OCI-LY7 (cell line): ENCODE results near the gene BCL10. TPM values are rescaled to one million over a fixed set of nuclear protein-coding genes. Genes with fewer than 3 reads are reported as not detected.
"Not testable (repeated sequence)": the region's sequence is repeated elsewhere in the genome, so short reads cannot be mapped to it uniquely, and the experiment has no call there.

ENCODE experiments used
- BruUV-seq: library from RNA; stranded (reverse); fragments of 400-500 nt; replicated peaks from 2 replicates; lab custom pipeline; 2021; lab: Mats Ljungman, UMichigan
- CTCF ChIA-PET: fragments of 300-600 bp; sonication (Branson Sonifier 250); formaldehyde crosslinking; loops from one replicate; lab custom pipeline; 2022; ENCODE audit warnings: antibody characterized with exemption; ENCODE audit not compliant: unreplicated experiment; lab: Charles Lee
- POLR2A ChIA-PET: fragments of 300-600 bp; sonication (Branson Sonifier 250); formaldehyde crosslinking; loops from one replicate; lab custom pipeline; 2022; ENCODE audit warnings: antibody characterized with exemption; lab: Charles Lee
- DNase-seq: peaks from one replicate; pipeline ENCODE4 v3.0.0-alpha.2; 2015; ENCODE audit warnings: low spot score
- H2AFZ ChIP-seq: fragments of 200-600 bp; sonication (generic), shearing (Covaris generic); 2 replicates; pipeline ENCODE4 v1.6.1; 2014; ENCODE audit warnings: mild to moderate bottlenecking, antibody characterized with exemption, low read length, moderate library complexity
- H3K27ac ChIP-seq: fragments of 200-600 bp; sonication (generic); 2 replicates; pipeline ENCODE4 v1.5.1; 2014; ENCODE audit warnings: mixed run types, low read depth, mild to moderate bottlenecking, moderate library complexity, low read length, inconsistent platforms; ENCODE audit not compliant: poor library complexity, severe bottlenecking
- H3K36me3 ChIP-seq: fragments of 200-600 bp; sonication (generic); 2 replicates; pipeline ENCODE4 v1.6.1; 2014; ENCODE audit warnings: mild to moderate bottlenecking, antibody characterized with exemption, low read length, moderate library complexity, mixed read lengths; ENCODE audit not compliant: insufficient read depth
- H3K4me1 ChIP-seq: fragments of 200-600 bp; sonication (generic); 2 replicates; pipeline ENCODE4 v1.5.1; 2014; ENCODE audit warnings: mild to moderate bottlenecking, low read length; ENCODE audit not compliant: insufficient read depth, poor library complexity, severe bottlenecking
- H3K4me2 ChIP-seq: fragments of 200-600 bp; sonication (generic); 2 replicates; pipeline ENCODE4 v1.6.1; 2014; ENCODE audit warnings: mild to moderate bottlenecking, low read length
- H3K4me3 ChIP-seq: fragments of 200-600 bp; sonication (generic); 2 replicates; pipeline ENCODE4 v1.5.1; 2014; ENCODE audit warnings: mild to moderate bottlenecking, low read depth, low read length; ENCODE audit not compliant: poor library complexity, severe bottlenecking
- H3K79me2 ChIP-seq: fragments of 200-600 bp; sonication (generic); 2 replicates; pipeline ENCODE4 v1.6.1; 2016; ENCODE audit warnings: low read depth, mild to moderate bottlenecking, low read length, moderate library complexity, mixed read lengths; ENCODE audit not compliant: insufficient read depth
- H3K9me2 ChIP-seq: fragments of 200-600 bp; sonication (generic); 2 replicates; pipeline ENCODE4 v1.6.1; 2016; ENCODE audit warnings: mild to moderate bottlenecking, low read length, mixed read lengths; ENCODE audit not compliant: insufficient read depth
- H3K9me3 ChIP-seq: fragments of 200-600 bp; sonication (generic); 2 replicates; pipeline ENCODE4 v1.6.1; 2014; ENCODE audit warnings: mild to moderate bottlenecking, mixed run types, low read length, mixed read lengths
- H4K20me1 ChIP-seq: fragments of 200-600 bp; sonication (generic); 2 replicates; pipeline ENCODE4 v1.6.1; 2014; ENCODE audit warnings: mild to moderate bottlenecking, antibody characterized with exemption, low read length, moderate library complexity, mixed read lengths; ENCODE audit not compliant: insufficient read depth
- CTCF ChIP-seq: fragments of 200-600 bp; sonication (generic); conservative IDR thresholded peaks from 2 replicates; pipeline ENCODE4 v1.5.1; 2014; ENCODE audit warnings: mild to moderate bottlenecking, antibody characterized with exemption, low read length, moderate library complexity, mixed read lengths
- EZH2phosphoT487 ChIP-seq: fragments of 200-600 bp; sonication (generic); IDR thresholded peaks from 2 replicates; pipeline ENCODE4 v1.6.1; 2018; ENCODE audit warnings: low read depth, borderline replicate concordance, mild to moderate bottlenecking, mixed run types, antibody characterized with exemption, low read length, moderate library complexity, mixed read lengths
- intact Hi-C: fragments of 100-400 bp; cut with micrococcal nuclease; formaldehyde crosslinking; loops from one replicate; pipeline ENCODE4 v1.10.0; 2022; ENCODE audit not compliant: unreplicated experiment
- total RNA-seq, 2 experiments: library from RNA; depleted of rRNA in 1 of 2; stranded (reverse); fragments of >200 nt in 1 of 2; shearing (Covaris generic) in 1 of 2; gene quantifications; 2 replicates each; pipeline ENCODE4 v1.2.3, GENCODE V29; 2014 to 2022

BCL10 gene
- total RNA-seq, 2 experiments from 2014 or later, result 17.4 to 29.0 TPM

- H3K9me3 ChIP-seq, result peaks cover 6% of the 10 kb centered on the region; the same call in 1 of the 2 replicates
- H3K36me3 ChIP-seq, result peaks cover 68% of the 10 kb centered on the region
- BruUV-seq, result no TSS peak
- H4K20me1 ChIP-seq, result peaks cover 21% of the 10 kb centered on the region; the same call in 1 of the 2 replicates
- TF ChIP-seq CTCF, result 0 out of 2 replicates have a peak, but pooled peaks have one; percentile 23
- TF ChIP-seq EZH2phosphoT487, result no peak
- H3K9me2 ChIP-seq, result no peaks in the 10 kb centered on the region
- peak overlapping the region; percentile 83 for H3K4me2 ChIP-seq
- H2AFZ ChIP-seq, result no peak overlapping the region
- H3K4me3 ChIP-seq, result peak overlapping the region; percentile 98
- intact Hi-C loops, result loop anchor here (2.0 to 5.0 kb wide), 3 partner anchors 16 to 314 kb away; partner anchors contain the start of gene MCOLN2
- ChIA-PET POLR2A (interaction anchor here (0.6 to 2.9 kb wide), 17 partner anchors 8 to 1563 kb away, joined by 3 to 34 read pairs (median 3); partner anchors contain the start of genes BCL10 and PRKACB), CTCF (interaction anchor here (0.6 to 2.1 kb wide), 8 partner anchors 14 to 402 kb away, joined by 3 to 16 read pairs (median 4); partner anchors contain the start of gene BCL10)
- H3K79me2 ChIP-seq, result peaks cover 27% of the 10 kb centered on the region
- DNase-seq, result peak; percentile 40
- H3K4me1 ChIP-seq, result peaks cover 19% of the 10 kb centered on the region
- H3K27ac ChIP-seq, result no peak overlapping the region
Observed at GRCh38 chr1:85258536-85259117, 17.8 kb downstream of the BCL10 start.

GRCh38 chr1:85249042-85249441 lies 27.4 kb downstream of the BCL10 start:
- CTCF ChIA-PET, H3K4me3 ChIP-seq, H3K9me2 ChIP-seq, H3K4me1 ChIP-seq, H3K4me2 ChIP-seq, DNase-seq, H3K27ac ChIP-seq, H4K20me1 ChIP-seq, H3K9me3 ChIP-seq, POLR2A ChIA-PET, H3K79me2 ChIP-seq, H2AFZ ChIP-seq, intact Hi-C loops, BruUV-seq: not testable (repeated sequence)
- H3K36me3 ChIP-seq, result peaks cover 44% of the 10 kb centered on the region

- Histone ChIP-seq H3K4me1 (no peaks in the 10 kb centered on the region), H3K4me3 (no peak overlapping the region), H3K4me2 (no peak overlapping the region), H3K27ac (no peak overlapping the region), H2AFZ (no peak overlapping the region), H4K20me1 (no peaks in the 10 kb centered on the region), H3K79me2 (no peaks in the 10 kb centered on the region), H3K36me3 (peaks cover 12% of the 10 kb centered on the region), H3K9me3 (no peaks in the 10 kb centered on the region), H3K9me2 (no peaks in the 10 kb centered on the region)
- CTCF ChIA-PET, result no interaction called here
- POLR2A ChIA-PET, result no interaction called here
- intact Hi-C loops, result no loop called here
- no peak for DNase-seq
- TF ChIP-seq CTCF (no peak), EZH2phosphoT487 (no peak)
- BruUV-seq, result no TSS peak
Observed at GRCh38 chr1:85245891-85246290, 30.5 kb downstream of the BCL10 start.
